ENCODE measurements around the gene HCCS. TPM values are rescaled to one million over a fixed set of nuclear protein-coding genes. Genes with fewer than 3 reads are reported as not detected.
A peak's percentile ranks its signal among the peaks of the same experiment; 100 is the strongest.
"Not testable (repeated sequence)": the region's sequence is repeated elsewhere in the genome, so short reads cannot be mapped to it uniquely, and the experiment has no call there.

The HCCS gene
- polyA plus RNA-seq, 5 donors = 17.0 to 18.0 (median 17.6) TPM

DNA sequence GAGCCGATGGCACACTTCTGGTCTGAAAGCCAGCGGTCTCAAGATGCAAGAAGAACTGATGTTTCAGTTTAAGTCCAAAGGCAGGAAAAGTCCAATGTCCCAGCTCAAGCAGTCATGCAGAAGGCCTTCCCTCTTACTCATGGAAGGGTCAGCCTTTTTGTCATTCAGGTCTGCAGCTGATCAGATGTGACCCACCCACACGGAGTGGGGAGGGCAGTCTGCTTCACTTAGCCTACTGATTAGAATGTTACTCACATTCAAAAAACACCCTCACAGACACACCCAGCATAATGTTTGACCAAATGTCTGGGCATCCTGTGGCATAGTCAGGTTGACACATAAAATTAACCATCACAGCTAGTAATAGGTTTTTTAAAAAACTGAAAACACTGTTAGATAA, 6.6 kb downstream of the HCCS start:
- DNase-seq = no peak

DNA sequence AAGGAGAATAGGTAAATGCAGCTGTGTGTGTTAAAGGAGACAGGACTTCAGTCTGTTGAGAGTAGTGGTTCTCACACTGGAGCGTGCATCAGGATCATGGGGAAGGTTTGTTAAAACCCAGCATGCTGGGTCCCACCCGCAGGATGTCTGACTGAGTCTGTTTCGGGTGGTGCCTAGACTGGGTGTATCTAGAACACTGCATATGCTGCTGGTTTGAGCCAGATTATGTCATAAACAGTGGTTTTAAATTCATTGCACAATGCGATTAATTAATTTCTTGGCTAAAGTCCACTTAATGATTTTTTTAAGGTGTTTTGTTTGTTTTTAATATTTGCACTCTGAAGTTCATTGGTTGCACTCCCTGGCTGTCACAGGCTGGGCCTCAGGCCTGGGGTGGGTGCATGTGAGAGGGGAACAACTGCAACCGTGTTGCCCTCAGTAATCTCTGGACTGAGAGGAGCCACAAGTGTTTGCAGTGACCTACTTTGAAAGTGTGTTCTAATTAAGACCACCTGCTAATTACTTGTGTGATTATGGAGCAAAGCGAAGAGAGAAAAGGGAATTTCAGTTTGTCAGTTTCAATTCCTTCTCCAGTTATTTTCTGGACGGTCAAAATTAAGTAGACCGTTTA, 8.3 kb downstream of the HCCS start:
- DNase-seq = no peak

DNA sequence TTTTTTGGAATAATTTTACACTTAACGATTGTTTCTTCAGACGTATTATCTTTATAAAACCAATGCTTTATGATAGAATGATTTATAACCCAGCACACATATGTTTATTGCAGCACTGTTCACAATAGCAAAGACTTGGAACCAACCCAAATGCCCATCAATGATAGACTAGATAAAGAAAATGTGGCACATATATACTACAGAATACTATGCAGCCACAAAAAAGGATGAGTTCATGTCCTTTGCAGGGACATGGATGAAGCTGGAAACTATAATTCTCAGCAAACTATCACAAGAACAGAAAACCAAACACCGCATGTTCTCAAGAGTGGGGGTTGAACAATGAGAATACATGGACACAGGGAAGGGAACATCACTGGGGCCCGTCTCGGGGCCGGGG, 12.0 kb downstream of the HCCS start:
- not testable (repeated sequence) for DNase-seq

GRCh38 chrX:11124112-11124511, 13.0 kb downstream of the HCCS start:
- no peak for DNase-seq

- no peak for DNase-seq
Measured at GRCh38 chrX:11125060-11125459, 13.9 kb downstream of the HCCS start.

GRCh38 chrX:11129534-11130105, 18.5 kb downstream of the HCCS start:
- no peak for DNase-seq

GRCh38 chrX:11130136-11130535, 19.0 kb downstream of the HCCS start:
- no peak for DNase-seq

DNA sequence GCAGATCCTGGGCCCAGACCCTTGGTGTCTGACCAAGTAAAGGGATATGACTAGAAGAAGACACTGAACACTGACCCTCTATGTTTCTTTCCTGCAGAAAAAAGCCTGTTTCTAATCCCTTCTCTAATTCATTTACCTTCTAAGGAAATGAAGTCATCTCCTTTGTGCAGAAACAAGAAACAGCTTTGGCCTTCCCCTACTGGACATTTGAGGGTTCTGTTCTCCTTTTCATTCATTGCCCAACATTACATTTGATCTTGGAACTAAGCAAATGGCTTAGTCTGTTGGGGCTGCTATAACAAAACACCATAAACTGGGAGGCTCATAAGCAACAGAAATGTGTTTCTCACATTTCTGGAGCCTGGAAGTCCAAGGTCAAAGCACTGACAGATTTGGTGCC, 20.0 kb downstream of the HCCS start:
- no peak for DNase-seq

- no peak for DNase-seq
Measured at GRCh38 chrX:11135564-11136185, 24.5 kb downstream of the HCCS start.

DNA sequence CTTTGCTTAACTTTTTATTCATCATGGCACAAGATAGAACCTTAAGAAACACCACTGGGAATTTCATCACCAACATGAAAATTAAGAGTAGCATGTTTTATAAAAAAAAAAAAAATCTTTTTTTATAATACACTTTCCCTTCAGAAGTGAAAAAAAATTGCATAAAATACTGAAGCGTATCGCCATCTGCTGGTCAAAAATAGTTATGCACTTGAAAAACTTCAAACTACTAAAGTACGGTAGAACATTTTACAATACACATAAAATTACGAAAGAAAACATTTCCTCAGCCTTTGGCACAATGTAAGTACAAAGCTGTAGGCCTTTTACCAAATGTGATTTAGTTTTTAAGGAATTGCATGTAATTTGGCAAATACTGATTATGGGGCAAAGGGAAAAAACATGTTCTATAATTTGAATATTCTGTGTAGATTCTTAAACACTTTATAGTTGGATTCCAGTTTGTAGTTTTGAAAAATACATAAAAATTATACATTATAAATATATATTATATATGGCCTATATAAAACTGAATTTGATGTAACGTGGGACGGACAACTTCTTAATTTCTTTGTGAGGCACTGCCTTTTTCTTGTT, 26.5 kb downstream of the HCCS start:
- peak; percentile 47 to 52 for DNase-seq

GRCh38 chrX:11138498-11139390, 27.6 kb downstream of the HCCS start:
- no peak for DNase-seq

DNA sequence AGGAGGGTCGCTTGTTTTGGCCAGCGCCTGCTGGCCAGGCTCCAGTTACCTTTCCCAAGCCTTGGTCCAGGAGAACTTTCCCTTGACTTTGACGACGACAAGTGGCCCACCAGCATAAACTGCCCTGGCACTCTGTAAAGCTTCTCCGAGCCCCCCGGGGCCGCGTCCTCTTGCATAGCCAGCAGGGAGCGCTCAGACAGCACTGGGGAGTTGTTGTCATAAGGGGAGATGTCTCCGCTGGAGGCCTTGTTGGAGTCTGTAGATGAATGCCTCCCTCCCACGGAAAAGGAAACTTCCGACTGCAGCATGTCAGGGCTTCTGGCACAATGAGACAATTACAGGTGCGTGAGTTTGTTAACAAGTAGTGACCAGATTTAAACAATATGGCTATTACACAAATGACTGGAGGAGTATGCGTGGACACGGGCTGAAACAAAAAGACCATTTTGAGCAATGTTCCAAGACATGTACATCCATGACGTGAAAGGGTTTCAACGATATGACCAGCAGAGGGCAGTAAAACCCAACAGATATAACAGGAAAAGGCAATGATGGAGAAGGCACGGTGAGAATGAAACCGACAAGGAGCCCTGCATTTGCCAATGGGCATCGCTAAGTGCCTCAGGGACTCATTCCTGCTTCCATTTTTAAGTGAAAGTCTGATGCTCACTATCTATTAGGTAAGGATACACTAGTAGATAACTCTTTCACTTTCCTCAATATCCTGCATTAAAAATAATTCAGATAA, 33.0 kb downstream of the HCCS start:
- DNase-seq = peak; percentile 58 to 76

DNA sequence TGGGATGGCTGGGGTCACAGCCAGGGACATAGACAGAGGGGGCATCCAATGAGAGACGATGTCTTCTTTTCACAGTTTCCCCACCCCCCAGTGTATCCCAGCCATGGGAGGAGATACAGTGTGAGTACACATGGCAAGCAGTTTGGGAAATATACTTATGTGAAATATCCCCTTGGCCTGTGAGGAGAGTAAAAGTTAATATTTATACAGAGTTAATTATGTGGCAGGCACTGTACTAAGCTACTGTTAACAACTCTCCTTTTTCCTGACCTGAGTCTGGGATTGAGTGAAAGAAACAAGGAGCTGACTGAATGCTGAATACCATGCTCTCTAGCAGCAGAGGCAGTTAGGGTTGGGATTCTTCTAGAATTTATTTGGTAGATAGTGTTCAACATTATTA, 35.3 kb downstream of the HCCS start:
- no peak for DNase-seq

DNA sequence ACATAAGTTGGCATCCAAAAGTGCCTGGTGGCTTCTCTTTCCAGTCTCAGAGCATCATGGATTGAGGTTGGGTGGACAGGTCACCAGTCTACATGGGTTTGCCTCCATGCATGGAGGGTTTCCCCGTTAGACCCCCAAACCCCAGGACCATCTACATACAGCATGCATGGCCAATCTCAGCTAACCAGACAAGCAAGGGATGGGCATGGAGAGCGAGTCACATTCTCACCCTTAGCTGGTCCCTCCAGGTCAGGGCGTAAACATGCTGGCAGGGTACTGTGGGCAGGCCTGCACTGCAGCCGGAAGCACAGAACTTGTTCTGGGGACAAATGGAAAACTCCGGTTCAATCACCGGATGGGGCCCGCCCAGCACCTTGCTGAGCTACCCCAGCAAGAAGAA, 37.3 kb downstream of the HCCS start:
- no peak for DNase-seq

DNA sequence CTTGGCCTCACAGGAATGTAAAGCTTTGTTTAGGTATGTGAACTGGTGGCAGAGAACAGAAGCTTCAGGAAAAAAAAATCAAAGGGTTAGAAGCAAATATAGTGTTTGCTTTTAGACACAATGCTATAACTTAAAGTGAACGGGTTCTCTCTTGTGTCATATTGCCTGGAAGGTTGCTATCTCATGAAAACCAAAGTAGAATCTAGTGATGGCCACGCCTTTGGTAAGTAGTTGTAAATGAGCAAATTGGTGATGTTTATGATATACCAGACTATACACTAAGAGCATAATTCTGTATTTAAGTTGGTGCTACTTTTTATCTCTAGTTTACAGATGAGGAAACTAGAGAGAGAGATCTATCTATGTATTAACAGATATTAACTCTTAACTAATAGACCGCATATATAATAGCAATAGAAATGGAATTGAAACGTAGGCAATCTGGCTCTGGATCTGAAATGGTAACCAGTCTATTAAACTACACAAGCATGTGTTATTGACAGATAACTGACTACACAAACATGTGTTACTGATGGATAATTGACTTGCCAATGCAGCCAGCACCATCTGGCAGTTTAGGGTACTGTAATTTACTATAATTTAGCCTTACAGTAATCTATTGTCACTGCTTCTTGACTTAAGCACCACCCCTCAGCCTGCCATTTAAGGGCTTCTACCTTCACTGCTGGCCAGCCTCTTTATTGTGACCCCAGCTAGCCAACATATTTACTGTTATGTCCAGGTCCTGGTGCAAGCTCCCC, 40.8 kb downstream of the HCCS start:
- no peak for DNase-seq

- DNase-seq = no peak
Measured at GRCh38 chrX:11159149-11159548, 48.0 kb downstream of the HCCS start.

GRCh38 chrX:11164433-11164832, 53.3 kb downstream of the HCCS start:
- DNase-seq = no peak

GRCh38 chrX:11171956-11172355, 60.8 kb downstream of the HCCS start:
- DNase-seq = no peak

DNA sequence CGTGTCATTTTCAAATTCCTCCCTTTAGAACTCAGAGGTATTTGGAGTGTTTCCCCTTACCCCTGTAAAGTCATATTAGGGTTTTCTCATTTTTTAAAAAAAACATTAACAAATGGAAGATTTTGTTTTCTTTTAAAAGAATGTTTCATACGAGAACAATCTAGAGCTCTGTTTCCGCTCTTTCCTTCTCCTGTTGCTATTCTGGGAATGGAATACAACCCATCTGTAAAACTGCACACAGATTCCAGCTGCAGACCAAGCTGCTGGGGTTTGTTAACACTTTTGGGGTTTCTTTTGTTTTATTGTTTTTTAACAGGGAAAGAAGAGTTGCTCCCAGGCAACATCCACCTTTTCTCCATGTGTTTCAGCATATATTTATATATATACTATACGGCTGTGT, 61.3 kb downstream of the HCCS start:
- DNase-seq = no peak

Measured in right lung (tissue), 5 donors.